ENCODE data around the gene MRGPRG. TPM values are rescaled to one million over a fixed set of nuclear protein-coding genes. Genes with fewer than 3 reads are reported as not detected.

MRGPRG gene
- total and polyA plus RNA-seq, 2 experiments from 2014 or later = not detected

DNA sequence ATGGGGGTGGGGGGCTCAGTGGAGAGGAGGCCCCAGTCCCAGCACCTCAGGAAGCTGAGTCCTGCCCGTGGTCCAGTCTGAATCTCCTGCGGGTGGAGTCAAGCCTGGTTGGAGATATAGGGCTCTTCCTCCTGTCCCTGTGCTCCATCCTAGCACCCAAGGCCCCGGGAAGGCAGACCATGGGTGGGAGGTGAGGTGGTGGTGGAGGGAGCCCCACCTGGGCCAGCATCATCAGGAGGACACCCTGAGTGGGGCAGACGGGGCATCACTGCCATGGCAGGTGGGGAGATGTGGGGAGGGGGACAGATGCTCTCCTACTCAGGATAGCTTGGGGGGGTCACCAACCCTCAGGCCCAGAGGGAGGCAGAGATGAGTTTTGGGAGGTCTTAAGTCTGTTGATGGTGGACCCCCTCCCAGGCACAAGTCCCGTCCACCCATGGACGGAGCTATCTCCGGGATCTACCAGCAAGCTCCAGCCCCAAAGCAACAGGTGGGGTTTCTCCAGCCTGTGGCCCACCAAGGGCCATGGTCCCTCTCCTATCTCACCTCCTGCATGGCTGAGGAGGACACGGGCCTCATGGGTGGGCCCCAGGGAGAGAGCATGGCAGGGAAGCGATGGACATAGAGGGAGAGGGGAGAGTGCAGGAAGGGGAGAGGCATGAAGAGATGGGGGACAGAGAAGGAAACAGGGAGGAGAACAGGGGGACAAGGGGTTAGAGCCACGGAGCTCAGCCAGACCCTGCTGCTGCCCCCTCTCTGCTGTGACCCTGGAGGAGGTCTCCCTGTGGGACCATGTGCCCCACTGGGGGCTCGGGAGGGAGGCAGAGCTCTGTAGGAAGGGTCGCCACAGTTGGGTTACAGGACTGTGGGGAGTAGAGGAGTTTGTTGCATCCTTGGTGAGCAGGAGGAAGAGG is 12.3 kb upstream of the MRGPRG start:
- 87% methylated on average over 10 of the region's 12 CpGs for WGBS (ENCODE audit: low lambda C conversion rate, missing lambda C conversion rate)
- H3K27me3 ChIP-seq = no peaks in the 10 kb centered on the region
- no peaks in the 10 kb centered on the region for H3K36me3 ChIP-seq (replicated peaks; ENCODE audit: insufficient read depth, low read depth)
- no peak overlapping the region for H2AFZ ChIP-seq
- H3K9me2 ChIP-seq (replicated peaks; ENCODE audit: insufficient read depth) = no peaks in the 10 kb centered on the region
- TF ChIP-seq EZH2phosphoT487 (IDR thresholded peaks at IDR 0.05; ENCODE audit: low read depth, severe bottlenecking, unreplicated experiment) (no peak), EZH2 (IDR thresholded peaks at IDR 0.05; ENCODE audit: borderline replicate concordance) (no peak)
- TF ChIP-seq, protein P1, sequence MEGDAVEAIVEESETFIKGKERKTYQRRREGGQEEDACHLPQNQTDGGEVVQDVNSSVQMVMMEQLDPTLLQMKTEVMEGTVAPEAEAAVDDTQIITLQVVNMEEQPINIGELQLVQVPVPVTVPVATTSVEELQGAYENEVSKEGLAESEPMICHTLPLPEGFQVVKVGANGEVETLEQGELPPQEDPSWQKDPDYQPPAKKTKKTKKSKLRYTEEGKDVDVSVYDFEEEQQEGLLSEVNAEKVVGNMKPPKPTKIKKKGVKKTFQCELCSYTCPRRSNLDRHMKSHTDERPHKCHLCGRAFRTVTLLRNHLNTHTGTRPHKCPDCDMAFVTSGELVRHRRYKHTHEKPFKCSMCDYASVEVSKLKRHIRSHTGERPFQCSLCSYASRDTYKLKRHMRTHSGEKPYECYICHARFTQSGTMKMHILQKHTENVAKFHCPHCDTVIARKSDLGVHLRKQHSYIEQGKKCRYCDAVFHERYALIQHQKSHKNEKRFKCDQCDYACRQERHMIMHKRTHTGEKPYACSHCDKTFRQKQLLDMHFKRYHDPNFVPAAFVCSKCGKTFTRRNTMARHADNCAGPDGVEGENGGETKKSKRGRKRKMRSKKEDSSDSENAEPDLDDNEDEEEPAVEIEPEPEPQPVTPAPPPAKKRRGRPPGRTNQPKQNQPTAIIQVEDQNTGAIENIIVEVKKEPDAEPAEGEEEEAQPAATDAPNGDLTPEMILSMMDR (IDR thresholded peaks at IDR 0.05; ENCODE audit: poor library complexity) = no peak
- H4K20me1 ChIP-seq (ENCODE audit: insufficient read depth, poor library complexity, severe bottlenecking) = no peaks in the 10 kb centered on the region
- H3K4me1 ChIP-seq (ENCODE audit: insufficient read depth) = no peaks in the 10 kb centered on the region
- H3K4me2 ChIP-seq = no peak overlapping the region
- H3K9me3 ChIP-seq (ENCODE audit: low read depth) = no peaks in the 10 kb centered on the region
- H3K79me2 ChIP-seq = no peaks in the 10 kb centered on the region
- no peak overlapping the region for H3K27ac ChIP-seq
- no peak for DNase-seq (ENCODE audit: low spot score)
- no peak overlapping the region for H3K4me3 ChIP-seq

DNA sequence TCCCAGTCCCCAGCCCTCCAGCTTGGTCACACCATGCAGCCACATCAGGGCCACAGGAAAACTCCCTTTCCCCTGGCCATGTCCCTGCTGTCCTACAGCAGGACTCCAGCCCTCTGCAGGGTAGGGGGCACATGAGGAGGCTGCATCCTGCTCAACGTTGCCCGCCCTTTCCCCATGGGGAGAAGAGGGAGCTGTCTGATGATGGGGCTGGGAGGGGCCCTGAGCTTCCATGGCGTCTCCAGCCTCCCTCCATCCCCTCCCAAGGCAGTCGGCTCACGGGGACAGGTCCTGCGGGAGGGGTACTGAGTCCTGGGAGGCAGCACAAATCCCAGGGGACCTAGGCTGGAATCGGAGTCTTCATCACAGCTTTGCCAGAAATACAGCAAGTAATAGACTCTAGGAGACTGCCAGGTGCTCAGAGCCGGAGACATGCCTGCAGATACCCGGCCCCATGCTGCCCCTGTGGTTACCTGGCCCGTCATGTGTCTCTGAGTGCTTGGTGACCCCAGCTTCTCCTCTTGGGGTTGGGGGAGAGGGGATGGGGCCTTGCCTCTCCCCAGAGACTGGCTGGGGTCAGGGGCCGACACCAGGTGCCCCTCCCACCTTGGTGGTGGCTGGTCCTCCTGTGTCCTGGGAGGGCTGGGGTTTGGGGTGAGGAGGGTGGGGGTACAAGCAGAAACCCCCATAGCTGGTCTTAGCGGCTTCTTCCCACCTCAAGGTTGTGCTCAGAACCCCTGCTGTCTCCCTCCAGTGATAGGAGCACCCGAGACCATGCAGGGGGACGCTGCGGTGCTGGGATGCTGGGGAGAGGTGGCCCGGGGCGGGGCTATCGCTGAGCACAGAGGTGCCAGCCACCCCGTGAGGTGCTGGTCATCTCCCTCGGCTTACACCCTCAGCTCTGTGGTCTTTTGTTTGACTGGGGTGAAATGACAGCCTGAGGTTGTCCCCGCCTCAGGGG is 11.3 kb upstream of the MRGPRG start:
- Histone ChIP-seq H4K20me1 (ENCODE audit: insufficient read depth, poor library complexity, severe bottlenecking) (no peaks in the 10 kb centered on the region), H2AFZ (no peak overlapping the region), H3K27me3 (no peaks in the 10 kb centered on the region), H3K36me3 (replicated peaks; ENCODE audit: insufficient read depth, low read depth) (no peaks in the 10 kb centered on the region), H3K9me3 (ENCODE audit: low read depth) (no peaks in the 10 kb centered on the region), H3K27ac (no peak overlapping the region), H3K4me1 (ENCODE audit: insufficient read depth) (no peaks in the 10 kb centered on the region), H3K4me2 (no peak overlapping the region), H3K9me2 (replicated peaks; ENCODE audit: insufficient read depth) (no peaks in the 10 kb centered on the region), H3K79me2 (no peaks in the 10 kb centered on the region), H3K4me3 (no peak overlapping the region)
- no peak for DNase-seq (ENCODE audit: low spot score)
- TF ChIP-seq EZH2phosphoT487 (IDR thresholded peaks at IDR 0.05; ENCODE audit: low read depth, severe bottlenecking, unreplicated experiment) (no peak), EZH2 (IDR thresholded peaks at IDR 0.05; ENCODE audit: borderline replicate concordance) (no peak)
- TF ChIP-seq, protein P1 (IDR thresholded peaks at IDR 0.05; ENCODE audit: poor library complexity) = no peak
- 88% methylated on average over 19 of the region's 21 CpGs for WGBS (ENCODE audit: low lambda C conversion rate, missing lambda C conversion rate)

DNA sequence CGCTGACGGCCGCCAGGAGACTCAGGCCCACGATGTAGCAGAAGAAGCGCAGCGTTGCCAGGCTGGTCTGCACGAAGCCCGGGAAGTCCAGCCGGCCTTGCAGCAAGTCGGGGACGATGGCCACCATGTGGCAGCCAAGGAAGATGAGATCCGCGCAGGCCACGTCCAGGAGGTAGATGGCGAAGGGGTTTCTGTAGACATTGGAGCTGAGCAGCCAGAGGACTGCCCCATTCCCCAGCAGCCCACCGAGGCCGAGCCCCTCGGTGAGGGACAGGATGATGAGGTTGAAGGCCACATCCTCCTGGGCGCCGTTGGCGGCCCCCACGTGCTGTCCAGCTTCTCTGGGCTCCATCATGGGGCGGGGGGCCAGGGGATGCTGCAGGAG is 9.8 kb upstream of the MRGPRG start:
- H2AFZ ChIP-seq = no peak overlapping the region
- no peak overlapping the region for H3K27ac ChIP-seq
- DNase-seq (ENCODE audit: low spot score) = no peak
- H3K4me1 ChIP-seq (ENCODE audit: insufficient read depth) = no peaks in the 10 kb centered on the region
- H3K9me2 ChIP-seq (replicated peaks; ENCODE audit: insufficient read depth) = no peaks in the 10 kb centered on the region
- TF ChIP-seq, protein P1 (IDR thresholded peaks at IDR 0.05; ENCODE audit: poor library complexity) = no peak
- TF ChIP-seq EZH2phosphoT487 (IDR thresholded peaks at IDR 0.05; ENCODE audit: low read depth, severe bottlenecking, unreplicated experiment) = no peak
- TF ChIP-seq EZH2 (IDR thresholded peaks at IDR 0.05; ENCODE audit: borderline replicate concordance) = no peak
- H3K4me2 ChIP-seq = no peak overlapping the region
- no peaks in the 10 kb centered on the region for H3K79me2 ChIP-seq
- no peak overlapping the region for H3K4me3 ChIP-seq
- no peaks in the 10 kb centered on the region for H3K27me3 ChIP-seq
- 90% methylated on average over 22 of the region's 23 CpGs for WGBS (ENCODE audit: low lambda C conversion rate, missing lambda C conversion rate)
- no peaks in the 10 kb centered on the region for H3K9me3 ChIP-seq (ENCODE audit: low read depth)
- no peaks in the 10 kb centered on the region for H4K20me1 ChIP-seq (ENCODE audit: insufficient read depth, poor library complexity, severe bottlenecking)
- H3K36me3 ChIP-seq (replicated peaks; ENCODE audit: insufficient read depth, low read depth) = no peaks in the 10 kb centered on the region

All from hepatocyte (in vitro differentiated cells).